Trophoblast cell (in vitro differentiated cells and primary cell): ENCODE results near the gene RECK.

Source experiments
- DNase-seq, 2 donors: peaks; one replicate each; pipeline ENCODE4 v3.0.0-alpha.2; 2016
- H2AFZ ChIP-seq: 2 replicates; pipeline ENCODE4 v1.6.1; 2013; ENCODE audit warnings: low read length, moderate library complexity, mild to moderate bottlenecking; ENCODE audit not compliant: insufficient read depth, poor library complexity
- H2AK5ac ChIP-seq: 2 replicates; pipeline ENCODE4 v1.6.1; 2013; ENCODE audit warnings: mild to moderate bottlenecking, low read length
- H2BK120ac ChIP-seq: 2 replicates; pipeline ENCODE4 v1.6.1; 2013; ENCODE audit warnings: low read length, mild to moderate bottlenecking, moderate library complexity; ENCODE audit not compliant: insufficient read depth, poor library complexity
- H2BK12ac ChIP-seq: 2 replicates; pipeline ENCODE4 v1.6.1; 2013; ENCODE audit warnings: mild to moderate bottlenecking, low read length, moderate library complexity
- H2BK5ac ChIP-seq: 2 replicates; pipeline ENCODE4 v1.6.1; 2013; ENCODE audit warnings: low read length, low read depth, moderate library complexity, mild to moderate bottlenecking; ENCODE audit not compliant: poor library complexity
- H3K14ac ChIP-seq: 2 replicates; pipeline ENCODE4 v1.6.1; 2013; ENCODE audit warnings: mild to moderate bottlenecking, low read length
- H3K18ac ChIP-seq: 2 replicates; pipeline ENCODE4 v1.6.1; 2013; ENCODE audit warnings: mild to moderate bottlenecking, low read length
- H3K23ac ChIP-seq: 2 replicates; pipeline ENCODE4 v1.6.1; 2013; ENCODE audit warnings: low read length
- H3K27ac ChIP-seq: 2 replicates; pipeline ENCODE4 v1.5.1; 2013; ENCODE audit warnings: low read depth, mild to moderate bottlenecking, inconsistent platforms, low read length, moderate library complexity
- H3K27me3 ChIP-seq: 2 replicates; pipeline ENCODE4 v1.6.1; 2013; ENCODE audit warnings: inconsistent platforms, mild to moderate bottlenecking, low read length, moderate library complexity; ENCODE audit not compliant: insufficient read depth
- H3K36me3 ChIP-seq, 2 experiments: 1 replicate in 1 of 2; 2 replicates in 1 of 2; pipeline ENCODE4 v1.6.1; 2013; ENCODE audit warnings: low read length in 2 of 2, mild to moderate bottlenecking in 2 of 2, moderate library complexity in 1 of 2; ENCODE audit not compliant: insufficient read depth in 2 of 2, control insufficient read depth in 1 of 2
- H3K4ac ChIP-seq: 2 replicates; pipeline ENCODE4 v1.6.1; 2013; ENCODE audit warnings: low read depth, mild to moderate bottlenecking, low read length, moderate library complexity
- H3K4me1 ChIP-seq, 2 experiments: 1 replicate in 1 of 2; 2 replicates in 1 of 2; pipeline ENCODE4 v1.6.1; 2013; ENCODE audit warnings: low read length in 2 of 2, mild to moderate bottlenecking in 2 of 2, moderate library complexity in 1 of 2; ENCODE audit not compliant: insufficient read depth in 2 of 2, control insufficient read depth in 1 of 2
- H3K4me2 ChIP-seq: 2 replicates; pipeline ENCODE4 v1.6.1; 2013; ENCODE audit warnings: inconsistent platforms, mild to moderate bottlenecking, low read length, moderate library complexity
- H3K4me3 ChIP-seq: 2 replicates; pipeline ENCODE4 v1.5.1; 2013; ENCODE audit warnings: mild to moderate bottlenecking, low read depth, low read length, inconsistent platforms
- H3K79me1 ChIP-seq: one replicate; pipeline ENCODE4 v1.6.1; 2013; ENCODE audit warnings: low read length
- H3K79me2 ChIP-seq: 2 replicates; pipeline ENCODE4 v1.6.1; 2013; ENCODE audit warnings: low read length, mild to moderate bottlenecking; ENCODE audit not compliant: control insufficient read depth, insufficient read depth, poor library complexity
- H3K9ac ChIP-seq: 2 replicates; pipeline ENCODE4 v1.6.1; 2013; ENCODE audit warnings: mild to moderate bottlenecking, low read length
- H3K9me3 ChIP-seq: 2 replicates; pipeline ENCODE4 v1.6.1; 2013; ENCODE audit warnings: low read depth, mild to moderate bottlenecking, control low read depth, inconsistent platforms, low read length; ENCODE audit not compliant: insufficient read depth
- H4K12ac ChIP-seq: 2 replicates; pipeline ENCODE4 v1.6.1; 2013; ENCODE audit warnings: low read depth, mild to moderate bottlenecking, low read length, moderate library complexity
- H4K8ac ChIP-seq: 2 replicates; pipeline ENCODE4 v1.6.1; 2013; ENCODE audit warnings: low read depth, mild to moderate bottlenecking, low read length, moderate library complexity
- H4K91ac ChIP-seq: one replicate; pipeline ENCODE4 v1.6.1; 2013; ENCODE audit warnings: low read depth, mild to moderate bottlenecking, low read length, moderate library complexity
- WGBS: extraction: QIAGEN DNeasy Blood & Tissue Kit; methylation state at CpG from one replicate; pipeline ENCODE4 v1.1.7; 2013; ENCODE audit warnings: missing lambda C conversion rate; ENCODE audit not compliant: insufficient read length, insufficient coverage; ENCODE audit errors: extremely low coverage; 5-methylcytosine and 5-hydroxymethylcytosine counted together

The RECK gene

GRCh38 chr9:36132086-36132485 is 95.4 kb downstream of the RECK start:
- H4K91ac ChIP-seq, result no peak overlapping the region
- H3K4ac ChIP-seq, result no peak overlapping the region
- peaks cover 6% of the 10 kb centered on the region for H3K9me3 ChIP-seq
- no peak overlapping the region for H2BK5ac ChIP-seq
- peaks cover 10% of the 10 kb centered on the region for H3K79me1 ChIP-seq
- no peak overlapping the region for H3K27ac ChIP-seq
- DNase-seq, result no peak
- H3K18ac ChIP-seq, result no peak overlapping the region
- H2BK12ac ChIP-seq, result no peak overlapping the region
- no peak overlapping the region for H2AK5ac ChIP-seq
- H3K14ac ChIP-seq, result no peak overlapping the region
- H3K4me1 ChIP-seq, result peaks cover 10 to 12% of the 10 kb centered on the region in 2 experiments
- H3K27me3 ChIP-seq, result peaks cover 4% of the 10 kb centered on the region
- no peak overlapping the region for H3K9ac ChIP-seq
- no peak overlapping the region for H3K4me2 ChIP-seq
- H3K36me3 ChIP-seq, result no peaks in the 10 kb centered on the region
- no CpG with 5 or more reads among the region's 3 CpGs for WGBS
- H3K23ac ChIP-seq, result no peak overlapping the region
- H4K8ac ChIP-seq, result no peak overlapping the region
- H2BK120ac ChIP-seq, result no peak overlapping the region
- no peak overlapping the region for H4K12ac ChIP-seq
- H3K4me3 ChIP-seq, result no peak overlapping the region
- H2AFZ ChIP-seq, result no peak overlapping the region
- peaks cover 7% of the 10 kb centered on the region for H3K79me2 ChIP-seq

- WGBS, result no CpG with 5 or more reads among the region's 9 CpGs
- H3K9ac ChIP-seq, result no peak overlapping the region
These were observed 98.2 kb downstream of the RECK start for GRCh38 chr9:36134761-36135505.

GRCh38 chr9:36135741-36136271 is 99.1 kb downstream of the RECK start:
- Histone ChIP-seq H3K4me3 (peak overlapping the region; percentile 72), H3K4ac (no peak overlapping the region), H3K79me2 (peaks cover 9% of the 10 kb centered on the region), H4K91ac (peak overlapping the region; percentile 55), H3K36me3 (no peaks in the 10 kb centered on the region), H2BK120ac (no peak overlapping the region), H3K9me3 (peaks cover 8% of the 10 kb centered on the region), H2AFZ (peak overlapping the region; percentile 20), H3K4me1 (peaks cover 15 to 18% of the 10 kb centered on the region in 2 experiments), H3K18ac (peak overlapping the region; percentile 46), H2BK12ac (no peak overlapping the region), H3K9ac (no peak overlapping the region), H2BK5ac (no peak overlapping the region), H2AK5ac (no peak overlapping the region), H3K27me3 (peaks cover 6% of the 10 kb centered on the region), H3K23ac (no peak overlapping the region), H4K8ac (peak overlapping the region; percentile 55), H3K79me1 (peaks cover 14% of the 10 kb centered on the region), H3K14ac (peak overlapping the region; percentile 13), H3K4me2 (peak overlapping the region; percentile 99), H4K12ac (no peak overlapping the region), H3K27ac (no peak overlapping the region)
- DNase-seq, result peak; percentile 31 to 42
- no CpG with 5 or more reads among the region's 18 CpGs for WGBS

More at GRCh38 chr9:36134761-36135505, 98.2 kb downstream of the RECK start:
- Histone ChIP-seq H2BK120ac (no peak overlapping the region), H3K18ac (no peak overlapping the region), H3K79me2 (peaks cover 9% of the 10 kb centered on the region), H4K12ac (no peak overlapping the region), H4K8ac (no peak overlapping the region), H3K4ac (no peak overlapping the region), H3K14ac (no peak overlapping the region), H3K36me3 (no peaks in the 10 kb centered on the region), H3K9me3 (peaks cover 8% of the 10 kb centered on the region), H3K27ac (no peak overlapping the region), H3K23ac (no peak overlapping the region), H2AK5ac (no peak overlapping the region), H3K4me3 (no peak overlapping the region), H2BK12ac (no peak overlapping the region), H3K27me3 (peaks cover 5% of the 10 kb centered on the region), H2BK5ac (no peak overlapping the region), H3K4me2 (no peak overlapping the region), H4K91ac (no peak overlapping the region), H3K79me1 (peaks cover 14% of the 10 kb centered on the region), H3K4me1 (peaks cover 15 to 18% of the 10 kb centered on the region in 2 experiments), H2AFZ (no peak overlapping the region)
- DNase-seq, result no peak

DNA sequence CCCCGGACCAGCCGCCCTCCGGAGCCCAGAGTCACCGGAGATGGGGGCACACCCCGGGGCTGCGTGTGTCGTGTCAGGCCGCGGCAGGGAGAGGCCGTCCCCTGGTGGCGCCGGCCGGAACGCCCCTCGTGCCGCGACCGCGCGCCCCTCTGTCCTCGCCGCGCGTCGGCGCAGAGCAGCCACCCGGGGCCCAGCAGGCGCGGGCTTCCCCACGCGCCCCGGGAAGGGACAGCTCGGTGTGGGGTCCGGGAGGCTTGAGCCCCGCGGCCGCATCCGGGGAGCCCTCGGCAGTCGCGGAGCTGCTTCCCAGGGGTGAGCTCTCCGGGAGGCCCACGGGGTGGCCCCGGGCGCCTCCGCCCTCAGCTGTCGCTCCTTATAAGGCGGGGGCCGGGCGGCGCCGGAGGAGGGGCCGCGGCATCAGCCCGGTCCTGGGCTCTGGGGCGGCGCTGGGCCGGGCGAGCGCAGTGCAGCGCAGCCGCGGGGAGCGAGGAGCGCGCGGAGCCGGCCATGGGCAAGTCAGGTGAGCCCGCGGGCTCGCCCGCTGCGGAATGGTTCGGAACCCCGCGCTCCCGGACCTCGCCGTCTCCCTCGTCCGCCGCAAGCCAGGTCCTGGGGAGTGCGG is 99.7 kb downstream of the RECK start, which contains the start of gene GLIPR2:
GLIPR2 (plus strand) TSS at position 462 of the 622 bp plus-strand sequence; CDS start at position 508, 46 bp downstream.
- Histone ChIP-seq H4K12ac (peak within 1 kb of the TSS; percentile 32), H3K27me3 (peaks cover 6% of the 10 kb centered on the region), H3K9ac (peak within 1 kb of the TSS; percentile 83), H2AK5ac (no peak within 1 kb of the TSS), H4K8ac (peak within 1 kb of the TSS; percentile 55), H2AFZ (peak within 1 kb of the TSS; percentile 20), H3K36me3 (no peaks in the 10 kb centered on the region), H2BK5ac (peak within 1 kb of the TSS; percentile 36), H3K4me3 (peak within 1 kb of the TSS; percentile 72), H2BK12ac (peak within 1 kb of the TSS; percentile 54), H3K4me2 (peak within 1 kb of the TSS; percentile 99), H3K9me3 (peaks cover 8% of the 10 kb centered on the region), H3K4ac (no peak within 1 kb of the TSS), H3K79me2 (peaks cover 9% of the 10 kb centered on the region), H3K14ac (peak within 1 kb of the TSS; percentile 62), H4K91ac (peak within 1 kb of the TSS; percentile 80), H3K23ac (no peak within 1 kb of the TSS), H3K18ac (peak within 1 kb of the TSS; percentile 59), H3K27ac (no peak within 1 kb of the TSS), H3K79me1 (peaks cover 14% of the 10 kb centered on the region), H2BK120ac (peak within 1 kb of the TSS; percentile 87), H3K4me1 (peaks cover 15 to 18% of the 10 kb centered on the region in 2 experiments)
- DNase-seq, result peak; percentile 75 to 84
- WGBS, result no CpG with 5 or more reads among the region's 83 CpGs
